ENCODE results near the gene LRRC7.

DNA sequence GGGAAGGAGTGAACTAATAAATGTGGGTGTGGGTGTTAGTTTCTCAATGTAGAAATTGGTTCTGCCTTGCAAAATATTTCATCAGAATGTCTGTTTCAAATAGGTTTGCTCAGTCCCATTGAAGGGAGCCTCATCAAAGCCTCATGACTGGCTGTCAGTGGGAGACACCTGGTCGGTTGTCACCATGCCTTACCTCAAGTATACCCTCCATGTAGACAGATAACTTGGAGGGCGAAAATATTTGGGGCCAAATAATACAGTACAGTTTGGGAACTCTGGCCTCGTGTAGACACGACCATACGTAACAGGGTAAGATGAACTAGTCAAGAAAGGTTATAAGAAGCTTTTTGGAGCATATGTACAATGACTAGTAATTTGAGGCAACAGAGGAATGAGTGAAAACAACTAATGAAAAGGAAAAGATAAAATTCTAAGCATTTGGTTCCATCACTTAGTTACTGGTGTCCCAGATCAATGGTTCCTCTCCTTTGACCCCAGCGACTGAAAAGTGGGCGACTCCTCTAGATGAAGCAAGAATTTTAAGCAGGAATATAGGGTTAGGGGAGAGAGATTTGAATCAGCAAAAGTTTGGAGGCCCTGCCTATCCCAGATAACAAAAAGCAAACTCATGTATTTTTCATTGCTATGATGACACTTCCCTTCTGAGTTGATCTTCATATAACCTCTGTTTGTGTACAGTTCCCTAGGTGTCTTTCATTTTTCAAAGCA is 473.8 kb downstream of the LRRC7 start:
- no peak for TF ChIP-seq TAF15 (IDR thresholded peaks at IDR 0.05; ENCODE audit: low read depth, low read length, poor library complexity, severe bottlenecking)
- TF ChIP-seq RBM39 (IDR thresholded peaks at IDR 0.05; ENCODE audit: low read depth, low read length, poor library complexity, severe bottlenecking) = no peak
- no peak for TF ChIP-seq SIN3A (IDR thresholded peaks at IDR 0.05; ENCODE audit: borderline replicate concordance, low read depth, low read length)
- TF ChIP-seq, protein P1, sequence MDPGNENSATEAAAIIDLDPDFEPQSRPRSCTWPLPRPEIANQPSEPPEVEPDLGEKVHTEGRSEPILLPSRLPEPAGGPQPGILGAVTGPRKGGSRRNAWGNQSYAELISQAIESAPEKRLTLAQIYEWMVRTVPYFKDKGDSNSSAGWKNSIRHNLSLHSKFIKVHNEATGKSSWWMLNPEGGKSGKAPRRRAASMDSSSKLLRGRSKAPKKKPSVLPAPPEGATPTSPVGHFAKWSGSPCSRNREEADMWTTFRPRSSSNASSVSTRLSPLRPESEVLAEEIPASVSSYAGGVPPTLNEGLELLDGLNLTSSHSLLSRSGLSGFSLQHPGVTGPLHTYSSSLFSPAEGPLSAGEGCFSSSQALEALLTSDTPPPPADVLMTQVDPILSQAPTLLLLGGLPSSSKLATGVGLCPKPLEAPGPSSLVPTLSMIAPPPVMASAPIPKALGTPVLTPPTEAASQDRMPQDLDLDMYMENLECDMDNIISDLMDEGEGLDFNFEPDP (CRISPR knock-in tag; conservative IDR thresholded peaks at IDR 0.05) = no peak
- no peak for TF ChIP-seq JUND (CRISPR knock-in tag; IDR thresholded peaks at IDR 0.05)
- TF ChIP-seq, protein P2, sequence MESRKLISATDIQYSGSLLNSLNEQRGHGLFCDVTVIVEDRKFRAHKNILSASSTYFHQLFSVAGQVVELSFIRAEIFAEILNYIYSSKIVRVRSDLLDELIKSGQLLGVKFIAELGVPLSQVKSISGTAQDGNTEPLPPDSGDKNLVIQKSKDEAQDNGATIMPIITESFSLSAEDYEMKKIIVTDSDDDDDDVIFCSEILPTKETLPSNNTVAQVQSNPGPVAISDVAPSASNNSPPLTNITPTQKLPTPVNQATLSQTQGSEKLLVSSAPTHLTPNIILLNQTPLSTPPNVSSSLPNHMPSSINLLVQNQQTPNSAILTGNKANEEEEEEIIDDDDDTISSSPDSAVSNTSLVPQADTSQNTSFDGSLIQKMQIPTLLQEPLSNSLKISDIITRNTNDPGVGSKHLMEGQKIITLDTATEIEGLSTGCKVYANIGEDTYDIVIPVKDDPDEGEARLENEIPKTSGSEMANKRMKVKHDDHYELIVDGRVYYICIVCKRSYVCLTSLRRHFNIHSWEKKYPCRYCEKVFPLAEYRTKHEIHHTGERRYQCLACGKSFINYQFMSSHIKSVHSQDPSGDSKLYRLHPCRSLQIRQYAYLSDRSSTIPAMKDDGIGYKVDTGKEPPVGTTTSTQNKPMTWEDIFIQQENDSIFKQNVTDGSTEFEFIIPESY (CRISPR knock-in tag; IDR thresholded peaks at IDR 0.05) = no peak
- TF ChIP-seq RFX1 (IDR thresholded peaks at IDR 0.05) = no peak
- TF ChIP-seq ELF4 (CRISPR knock-in tag; IDR thresholded peaks at IDR 0.05; ENCODE audit: borderline replicate concordance) = no peak
- TF ChIP-seq DPF2 (CRISPR knock-in tag; IDR thresholded peaks at IDR 0.05; ENCODE audit: borderline replicate concordance, low read depth) = no peak
- TF ChIP-seq POLR2A (IDR thresholded peaks at IDR 0.05; ENCODE audit: insufficient read depth in 1 of 2, low read depth in 2 of 2, low read length in 2 of 2) = no peak
- no peak for TF ChIP-seq NR2C2 (CRISPR knock-in tag; IDR thresholded peaks at IDR 0.05; ENCODE audit: borderline replicate concordance)
- TF ChIP-seq, protein P3, sequence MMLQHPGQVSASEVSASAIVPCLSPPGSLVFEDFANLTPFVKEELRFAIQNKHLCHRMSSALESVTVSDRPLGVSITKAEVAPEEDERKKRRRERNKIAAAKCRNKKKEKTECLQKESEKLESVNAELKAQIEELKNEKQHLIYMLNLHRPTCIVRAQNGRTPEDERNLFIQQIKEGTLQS (CRISPR knock-in tag; IDR thresholded peaks at IDR 0.05) = no peak
- no peak for TF ChIP-seq ZNF274 (CRISPR knock-in tag; IDR thresholded peaks at IDR 0.05)

Data from HepG2 (cell line).